Ovary (tissue), 9 donors: ENCODE measurements around the gene PKD1L1. TPM values are rescaled to one million over a fixed set of nuclear protein-coding genes. Genes with fewer than 3 reads are reported as not detected.

Source experiments
- DNase-seq, 5 donors: peaks; one replicate each; pipeline ENCODE4 v3.0.0-alpha.2; 2019 to 2020
- H3K27ac ChIP-seq, 2 donors: fragments of 200-600 bp; one replicate each; pipeline versions ENCODE4 v1.5.1 to v1.8.0; 2019 to 2022
- H3K27me3 ChIP-seq: fragments of 200-600 bp; one replicate; pipeline ENCODE4 v1.8.0; 2022
- H3K36me3 ChIP-seq: fragments of 200-600 bp; sonication (generic); one replicate; pipeline ENCODE4 v1.5.1; 2019
- H3K4me1 ChIP-seq: one replicate; pipeline ENCODE4 v1.8.1; 2013; ENCODE audit warnings: mild to moderate bottlenecking, moderate library complexity; ENCODE audit not compliant: insufficient read depth
- H3K4me3 ChIP-seq: fragments of 200-600 bp; sonication (generic); one replicate; pipeline ENCODE4 v1.5.1; 2017
- H3K9me3 ChIP-seq, 2 donors: fragments of 200-600 bp in 1 of 2; sonication (generic) in 1 of 2; one replicate each; pipeline versions ENCODE4 v1.5.1 to v1.8.1; 2013 to 2019; ENCODE audit warnings: mild to moderate bottlenecking in 1 of 2, moderate library complexity in 1 of 2
- EP300 ChIP-seq: sonication (generic); formaldehyde crosslinking; IDR thresholded peaks from one replicate; pipeline ENCODE4 v1.6.1; 2017; ENCODE audit warnings: antibody characterized with exemption
- POLR2A ChIP-seq: fragments of 450-650 bp; IDR thresholded peaks from one replicate; pipeline ENCODE4 v1.6.1; 2017; ENCODE audit warnings: antibody characterized with exemption, mild to moderate bottlenecking, moderate library complexity
- WGBS, 3 donors: extraction: QIAGEN DNeasy Blood & Tissue Kit in 1 of 3; methylation state at CpG; one replicate each; pipeline versions ENCODE4 v1.1.5 to v1.1.7; 2013 to 2017; 5-methylcytosine and 5-hydroxymethylcytosine counted together
- intact Hi-C, 4 donors: fragments of 100-400 bp; cut with DNase I; formaldehyde crosslinking; loops; one replicate each; pipeline versions ENCODE4 v1.11.0 to v1.15.1; 2022 to 2023
- polyA plus RNA-seq, 2 donors: library from polyadenylated mRNA; stranded (reverse); fragments of 200-250 nt in 1 of 2; fragments of 350-450 nt in 1 of 2; fragmentation: Illumina TruSeq in 1 of 2; extraction: RNeasy Lipid Tissue Mini Kit (QIAGEN cat#74804) in 1 of 2; gene quantifications; one replicate each; pipeline ENCODE4 v1.2.3, GENCODE V29; 2013 to 2014
- total RNA-seq, 7 donors: library from RNA; depleted of rRNA in 2 of 7; stranded (reverse); fragments of >200 nt in 2 of 7; fragmentation: NEBNext Ultra II Directional in 3 of 7; extraction: Animal tissue kit (Norgen Biotek cat#: 25700) in 3 of 7; gene quantifications; one replicate each; pipeline versions ENCODE4 v1.1.0 to v1.2.4, GENCODE V29; 2016 to 2023
- TF ChIP-seq, protein P1 (sequence below), 3 donors: fragments of 450-650 bp in 2 of 3; fragments of 200-600 bp in 1 of 3; IDR thresholded peaks; one replicate each; pipeline versions ENCODE4 v1.5.1 to v1.8.0; 2016 to 2022; ENCODE audit warnings: antibody characterized with exemption in 3 of 3, mild to moderate bottlenecking in 1 of 3
- donor health status: DM: no; HTN: no; CAD: no; lungs with moderate emphysema.
- donor health status: DM: no; HTN: no; CAD: no.
- donor health status: Bipolar disorder and iron deficiency.
- donor health status: DM: yes; HTN: yes; CAD: no.
- donor health status: DM: no; HTN: no; CAD: no.
- donor health status: DM: yes; HTN: yes; CAD: no.

The PKD1L1 gene
- total and polyA plus RNA-seq, 9 donors: 0.11 to 0.48 (median 0.22) TPM

DNA sequence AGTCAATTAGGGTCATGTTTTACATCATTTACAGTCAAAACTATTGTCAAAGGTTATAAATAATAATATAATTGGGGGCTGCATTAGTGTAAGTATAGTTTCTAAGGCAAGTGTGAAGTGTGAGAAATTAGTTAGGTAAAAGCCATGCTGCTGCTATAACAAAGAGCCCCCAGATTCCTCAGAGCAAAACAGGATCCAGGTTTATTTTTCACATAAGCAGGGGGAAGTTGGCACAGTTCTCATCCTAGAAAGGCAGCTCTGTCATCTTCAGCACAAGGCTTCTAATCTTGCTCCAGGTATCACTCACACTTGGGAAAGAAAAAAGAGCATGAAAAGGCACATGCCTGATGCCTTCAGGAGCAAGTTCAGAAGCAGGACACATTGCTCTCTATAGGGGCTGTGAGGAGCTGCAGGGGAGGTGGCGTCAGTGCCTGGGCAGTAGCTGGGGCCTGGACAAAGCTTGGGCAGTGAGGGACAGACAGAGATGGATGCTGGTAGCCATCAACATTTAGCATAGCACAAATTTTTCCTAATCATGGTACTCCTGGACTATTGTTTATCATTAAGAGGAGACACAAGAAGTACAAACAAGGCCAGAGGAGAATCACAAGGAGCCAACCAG, 170.6 kb downstream of the PKD1L1 start:
- 100% methylated on average over 1 of the region's 1 CpG for WGBS, 3 donors

GRCh38 chr7:47776335-47776734, 171.9 kb downstream of the PKD1L1 start:
- no peak overlapping the region for H3K27ac ChIP-seq
- 96 to 100% (median 98%) methylated on average over 1 of the region's 1 CpG for WGBS, 3 donors
- intact Hi-C loops: no loop called here

More for the DNA sequence above, 170.6 kb downstream of the PKD1L1 start:
- Histone ChIP-seq H3K9me3 (no peaks in the 10 kb centered on the region), H3K4me3 (no peak overlapping the region), H3K4me1 (no peaks in the 10 kb centered on the region), H3K27me3 (no peaks in the 10 kb centered on the region), H3K27ac (no peak overlapping the region), H3K36me3 (no peaks in the 10 kb centered on the region)
- no peak for DNase-seq
- no peak for TF ChIP-seq POLR2A
- no peak for TF ChIP-seq EP300
- TF ChIP-seq, protein P1, sequence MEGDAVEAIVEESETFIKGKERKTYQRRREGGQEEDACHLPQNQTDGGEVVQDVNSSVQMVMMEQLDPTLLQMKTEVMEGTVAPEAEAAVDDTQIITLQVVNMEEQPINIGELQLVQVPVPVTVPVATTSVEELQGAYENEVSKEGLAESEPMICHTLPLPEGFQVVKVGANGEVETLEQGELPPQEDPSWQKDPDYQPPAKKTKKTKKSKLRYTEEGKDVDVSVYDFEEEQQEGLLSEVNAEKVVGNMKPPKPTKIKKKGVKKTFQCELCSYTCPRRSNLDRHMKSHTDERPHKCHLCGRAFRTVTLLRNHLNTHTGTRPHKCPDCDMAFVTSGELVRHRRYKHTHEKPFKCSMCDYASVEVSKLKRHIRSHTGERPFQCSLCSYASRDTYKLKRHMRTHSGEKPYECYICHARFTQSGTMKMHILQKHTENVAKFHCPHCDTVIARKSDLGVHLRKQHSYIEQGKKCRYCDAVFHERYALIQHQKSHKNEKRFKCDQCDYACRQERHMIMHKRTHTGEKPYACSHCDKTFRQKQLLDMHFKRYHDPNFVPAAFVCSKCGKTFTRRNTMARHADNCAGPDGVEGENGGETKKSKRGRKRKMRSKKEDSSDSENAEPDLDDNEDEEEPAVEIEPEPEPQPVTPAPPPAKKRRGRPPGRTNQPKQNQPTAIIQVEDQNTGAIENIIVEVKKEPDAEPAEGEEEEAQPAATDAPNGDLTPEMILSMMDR (IDR thresholded peaks at IDR 0.05): no peak
- intact Hi-C loops: no loop called here

DNA sequence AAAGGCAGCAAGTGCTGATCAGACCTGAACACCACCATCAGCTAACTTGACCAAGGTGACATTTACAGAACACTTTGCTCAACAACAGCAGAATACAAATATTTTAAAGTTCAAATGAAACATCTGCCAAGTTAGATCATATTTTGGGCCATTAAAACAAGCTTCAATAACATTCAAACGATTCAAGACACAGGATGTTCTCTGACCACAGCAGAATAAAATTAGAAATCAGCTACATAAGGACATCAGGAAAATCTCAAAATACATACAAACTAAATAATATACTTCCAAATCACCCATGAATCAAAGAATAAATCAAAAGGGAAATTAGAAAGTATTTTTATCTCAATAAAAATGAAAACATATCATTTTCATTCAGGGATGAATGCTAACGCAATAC, 173.0 kb downstream of the PKD1L1 start:
- DNase-seq: no peak
- intact Hi-C loops: no loop called here
- TF ChIP-seq EP300 (no peak), POLR2A (no peak)
- TF ChIP-seq, protein P1 (IDR thresholded peaks at IDR 0.05): no peak
- Histone ChIP-seq H3K4me3 (no peak overlapping the region), H3K36me3 (no peaks in the 10 kb centered on the region), H3K27me3 (no peaks in the 10 kb centered on the region), H3K27ac (no peak overlapping the region), H3K9me3 (no peaks in the 10 kb centered on the region), H3K4me1 (no peaks in the 10 kb centered on the region)
- WGBS, 3 donors: 49 to 54% (median 50%) methylated on average over 2 of the region's 2 CpGs

More at GRCh38 chr7:47776335-47776734, 171.9 kb downstream of the PKD1L1 start:
- no peaks in the 10 kb centered on the region for H3K9me3 ChIP-seq
- no peak for DNase-seq
- TF ChIP-seq POLR2A (no peak), EP300 (no peak)
- TF ChIP-seq, protein P1 (IDR thresholded peaks at IDR 0.05): no peak
- no peak overlapping the region for H3K4me3 ChIP-seq
- no peaks in the 10 kb centered on the region for H3K36me3 ChIP-seq
- no peaks in the 10 kb centered on the region for H3K4me1 ChIP-seq
- no peaks in the 10 kb centered on the region for H3K27me3 ChIP-seq

DNA sequence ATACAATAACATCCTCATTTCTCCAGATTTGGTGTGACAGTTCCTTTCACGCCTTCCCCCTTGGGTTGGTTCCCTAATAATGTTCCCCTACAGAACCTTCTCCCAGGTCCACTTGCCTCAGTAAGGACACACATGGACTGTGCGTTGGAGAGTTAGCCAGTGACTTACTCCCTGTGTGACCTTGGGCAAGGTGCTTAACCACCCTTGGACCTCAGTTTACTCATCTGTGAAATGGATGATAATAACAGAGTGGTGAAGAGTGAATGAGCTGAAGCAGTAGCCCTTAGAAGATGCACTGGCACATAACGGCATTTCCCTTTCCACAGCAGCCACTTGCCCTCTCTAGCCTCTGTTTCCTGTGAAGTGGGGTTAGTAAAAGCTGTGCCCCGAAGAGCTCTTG, 175.8 kb downstream of the PKD1L1 start:
- H3K4me3 ChIP-seq: no peak overlapping the region
- no peaks in the 10 kb centered on the region for H3K27me3 ChIP-seq
- H3K4me1 ChIP-seq: no peaks in the 10 kb centered on the region
- no peaks in the 10 kb centered on the region for H3K9me3 ChIP-seq
- H3K36me3 ChIP-seq: no peaks in the 10 kb centered on the region
- TF ChIP-seq, protein P1 (IDR thresholded peaks at IDR 0.05): no peak
- TF ChIP-seq POLR2A (no peak), EP300 (no peak)
- no peak for DNase-seq
- WGBS, 3 donors: 94 to 96% (median 94%) methylated on average over 4 of the region's 4 CpGs
- intact Hi-C loops: no loop called here
- H3K27ac ChIP-seq: no peak overlapping the region
